HG02885 (cell line): ENCODE data around the gene KCNH4.
"Not testable (repeated sequence)": the region's sequence is repeated elsewhere in the genome, so short reads cannot be mapped to it uniquely, and the experiment has no call there.

Source experiments
- ATAC-seq: cut with Tn5 transposase; IDR thresholded peaks from one replicate; pipeline ENCODE4 v1.9.1; 2021; ENCODE audit warnings: mild to moderate bottlenecking; ENCODE audit not compliant: unreplicated experiment, poor library complexity

Gene KCNH4

DNA sequence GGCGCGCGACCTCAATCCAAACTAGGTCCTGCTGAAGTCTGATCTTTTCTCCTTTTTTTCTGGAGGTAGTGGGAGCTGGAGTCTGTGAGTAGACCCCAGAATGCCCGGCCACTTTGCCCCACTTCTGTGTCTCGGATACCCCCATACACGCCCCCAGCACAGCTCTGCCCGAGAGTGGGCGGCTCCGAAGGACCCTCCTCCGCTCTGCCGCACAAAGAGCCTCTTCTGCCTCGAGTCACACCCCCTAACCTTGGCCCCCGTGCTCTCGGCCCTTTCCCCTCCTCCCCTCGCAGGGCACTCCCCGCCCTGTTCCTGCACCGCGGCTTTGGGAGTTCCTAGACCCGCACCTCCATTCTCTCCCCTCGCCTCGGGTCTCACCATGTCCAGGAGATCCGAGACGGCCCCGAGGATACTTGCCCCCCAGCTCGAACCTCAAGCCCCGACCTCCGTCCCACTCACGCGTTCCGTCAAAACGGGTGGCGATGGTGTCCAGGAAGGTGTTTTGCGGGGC lies 476 bp downstream of the KCNH4 start:
- ATAC-seq = no peak

DNA sequence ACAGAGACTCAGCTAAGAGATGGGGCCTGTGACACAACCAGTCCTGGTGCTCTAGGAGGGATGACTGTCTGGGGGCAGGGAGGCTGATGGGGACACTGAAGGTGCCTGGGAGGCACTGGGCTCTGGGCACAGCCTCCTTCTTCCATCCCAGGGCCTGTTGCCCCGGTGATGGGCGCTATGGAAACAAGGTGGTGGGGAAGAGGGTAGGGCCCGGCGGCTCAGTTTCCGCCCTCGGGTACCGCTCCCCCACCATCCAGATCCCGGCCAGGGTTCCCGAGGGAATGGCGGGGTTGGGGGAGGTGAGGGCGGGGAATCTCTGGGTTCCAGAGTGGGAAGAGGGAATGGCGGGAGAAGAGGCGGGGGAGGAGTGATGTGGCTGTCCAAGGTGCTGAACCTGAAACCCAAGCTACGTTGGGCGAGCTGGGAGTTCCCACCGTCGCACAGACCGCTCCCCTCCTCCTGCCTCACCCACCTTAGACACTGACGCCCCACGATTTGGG lies 981 bp downstream of the KCNH4 start:
- ATAC-seq = no peak

DNA sequence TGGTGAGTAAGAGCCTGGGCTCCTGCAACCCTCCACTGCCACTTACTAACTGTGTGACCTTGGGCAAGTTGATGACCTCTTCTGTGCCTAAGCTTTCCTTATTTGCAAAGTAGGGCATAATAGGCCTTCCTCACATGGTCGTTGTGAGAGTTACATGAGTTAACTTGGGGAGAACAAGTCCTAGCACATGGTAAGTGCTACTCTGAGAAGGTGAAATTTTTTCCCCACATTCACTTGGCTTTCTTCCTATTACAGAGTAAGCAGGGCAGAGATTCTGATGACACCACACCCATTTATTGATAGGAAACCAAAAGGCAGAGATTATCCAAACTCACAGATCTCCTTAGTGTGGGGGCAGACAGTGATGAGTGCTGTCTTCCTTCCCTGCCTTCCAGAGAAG lies 1.6 kb downstream of the KCNH4 start:
- no peak for ATAC-seq

DNA sequence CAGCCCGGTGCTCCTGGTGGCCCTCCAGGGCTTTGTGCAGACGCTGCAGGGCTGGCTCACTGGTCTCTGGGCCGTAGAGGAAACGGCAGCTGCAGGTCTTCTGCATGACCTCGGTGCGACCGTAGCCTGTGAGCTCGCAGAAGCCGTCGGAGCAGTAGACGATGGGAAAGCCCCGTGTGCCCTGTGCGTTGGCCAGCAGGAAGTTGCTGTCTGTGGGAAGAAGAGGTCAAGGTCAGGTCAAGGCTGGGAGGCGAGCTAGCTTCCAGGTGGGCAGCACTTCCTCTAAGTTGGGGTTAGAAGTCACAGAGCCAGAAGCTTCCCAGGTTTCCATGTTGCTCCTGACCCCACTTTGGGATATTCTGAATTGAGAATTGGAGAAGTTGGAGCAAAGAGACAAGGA lies 2.1 kb downstream of the KCNH4 start:
- no peak for ATAC-seq

DNA sequence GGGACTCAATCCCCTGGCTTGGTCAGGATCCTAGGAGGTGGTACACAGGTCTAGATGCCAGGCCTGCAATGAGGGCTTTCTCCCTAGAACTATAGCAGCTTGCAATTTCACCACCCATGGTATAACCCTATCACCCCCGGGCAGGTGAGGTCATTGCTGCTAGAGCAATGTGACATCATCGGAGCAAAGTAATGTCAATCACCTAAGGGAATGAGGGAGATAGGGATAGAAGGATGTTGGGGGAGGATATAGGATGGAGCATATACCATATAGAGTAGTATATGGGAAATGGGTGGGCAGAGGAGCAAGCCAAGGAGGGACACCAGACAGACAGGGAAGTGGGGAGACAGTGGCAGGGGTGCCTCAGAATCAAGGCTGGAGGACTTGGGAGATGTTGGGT lies 3.3 kb downstream of the KCNH4 start:
- no peak for ATAC-seq

DNA sequence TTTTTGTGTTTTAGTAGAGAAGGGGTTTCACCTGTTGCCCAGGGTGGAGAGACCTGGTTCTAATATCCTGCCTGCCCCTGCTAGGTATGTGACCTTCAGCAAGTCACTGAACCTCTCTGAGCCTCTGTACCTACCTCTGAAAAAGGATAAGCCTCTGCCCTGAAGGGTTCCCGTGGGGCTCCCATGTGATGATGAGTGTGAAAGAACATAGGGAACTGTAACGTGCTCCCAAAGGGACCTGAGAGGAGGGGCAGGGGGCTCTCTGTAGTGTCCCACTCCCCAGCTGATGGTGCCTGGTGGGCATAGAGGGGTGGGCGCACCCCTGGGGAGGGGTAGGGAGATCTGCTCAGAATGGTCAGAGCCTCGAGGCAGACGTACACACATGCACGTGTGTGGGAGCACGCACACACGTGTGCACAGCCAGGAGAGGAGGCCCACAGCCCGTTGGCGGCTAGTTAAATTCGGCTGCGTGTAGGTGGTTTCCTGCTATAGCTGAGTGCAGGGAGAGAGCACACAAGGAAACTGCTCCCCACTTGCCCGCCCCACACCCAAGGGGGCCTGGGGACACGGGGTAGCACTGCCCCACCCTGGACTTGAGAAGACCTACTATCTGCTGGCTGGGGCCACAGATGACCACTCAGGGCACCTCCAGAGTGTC lies 6.7 kb downstream of the KCNH4 start:
- ATAC-seq = no peak

DNA sequence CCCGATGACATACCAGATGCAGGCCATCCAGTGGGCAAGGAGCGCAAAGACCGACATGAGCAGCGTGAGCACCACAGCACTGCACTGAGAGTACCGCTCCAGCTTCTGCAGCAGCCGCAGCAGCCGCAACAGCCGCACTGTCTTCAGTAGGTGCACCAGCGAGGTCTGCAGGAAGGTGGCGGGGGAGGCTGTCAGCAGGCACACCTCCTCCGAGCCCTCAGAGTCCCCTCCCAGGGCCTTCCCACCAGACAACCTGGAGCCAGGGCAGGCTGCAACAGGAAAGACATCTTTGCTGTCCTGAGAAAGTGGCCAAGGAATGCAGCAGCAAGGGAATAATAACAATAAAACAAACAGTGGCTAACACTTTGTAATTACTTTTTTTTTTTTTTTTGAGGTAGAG lies 9.1 kb downstream of the KCNH4 start:
- no peak for ATAC-seq

DNA sequence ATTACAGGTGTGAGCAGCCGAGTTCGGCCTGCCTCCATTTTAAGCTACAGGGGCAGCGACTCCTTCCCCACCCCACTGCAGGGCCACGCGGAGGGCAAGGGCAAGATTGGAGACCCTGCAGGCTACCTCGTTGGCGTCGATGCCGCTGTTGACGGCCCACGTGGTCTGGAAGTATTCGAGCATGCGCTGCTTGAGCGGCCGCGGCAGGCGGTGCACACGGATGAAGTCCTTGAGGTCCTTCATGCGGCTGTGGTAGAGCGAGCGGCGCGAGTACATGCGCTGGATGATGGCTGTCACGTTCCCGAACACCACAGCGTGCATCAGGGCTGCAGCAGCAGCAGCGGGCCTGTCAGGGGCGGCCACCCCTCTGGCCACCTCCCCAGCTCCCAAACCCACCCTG lies 11.6 kb downstream of the KCNH4 start:
- no peak for ATAC-seq

DNA sequence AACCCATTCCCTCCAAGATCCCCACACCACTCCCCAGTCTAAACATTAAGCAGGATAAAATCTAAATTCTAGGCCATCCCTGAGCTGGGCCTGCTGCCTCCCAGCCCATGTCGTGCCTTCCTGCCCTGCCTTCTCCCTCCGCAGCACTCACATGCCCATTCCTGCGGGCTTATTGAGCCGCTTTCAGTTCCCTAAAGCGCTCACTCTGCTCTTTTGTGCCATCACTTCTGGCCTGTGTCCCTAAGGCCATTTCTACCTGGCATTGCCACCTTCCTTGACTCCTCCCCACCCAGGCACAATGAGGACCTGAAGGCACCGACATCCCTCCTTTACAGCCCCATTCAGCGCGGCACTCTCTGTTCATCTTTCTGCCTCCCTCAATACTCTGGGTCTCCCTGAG lies 13.1 kb downstream of the KCNH4 start:
- ATAC-seq = no peak

DNA sequence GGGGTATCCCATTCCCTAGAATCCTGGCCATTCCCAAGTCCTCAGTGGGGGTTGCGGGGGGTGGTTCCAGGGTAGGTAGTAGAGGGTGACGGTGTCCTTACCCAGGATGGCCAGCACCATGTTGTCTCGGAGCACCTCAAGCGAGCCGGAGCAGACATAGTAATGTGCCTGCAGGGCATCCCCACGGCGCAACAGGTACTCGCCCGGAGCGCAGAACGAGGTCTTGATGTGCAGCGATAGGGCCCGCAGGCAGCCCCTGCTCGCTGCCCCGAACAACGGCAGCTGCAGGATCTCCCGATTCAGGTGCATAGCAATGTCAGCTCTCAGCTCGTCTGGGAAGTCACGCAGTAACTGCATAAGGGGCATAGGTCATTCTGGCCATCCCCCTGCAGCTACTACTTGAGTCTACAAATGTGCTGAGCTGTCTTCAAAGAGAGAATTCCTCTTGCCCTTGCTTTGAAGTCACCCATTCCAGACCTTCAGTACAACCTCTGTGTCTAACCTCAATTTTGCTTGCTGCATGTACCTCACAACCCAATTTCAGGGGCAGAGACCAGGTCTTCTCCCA lies 14.7 kb downstream of the KCNH4 start:
- ATAC-seq = no peak

DNA sequence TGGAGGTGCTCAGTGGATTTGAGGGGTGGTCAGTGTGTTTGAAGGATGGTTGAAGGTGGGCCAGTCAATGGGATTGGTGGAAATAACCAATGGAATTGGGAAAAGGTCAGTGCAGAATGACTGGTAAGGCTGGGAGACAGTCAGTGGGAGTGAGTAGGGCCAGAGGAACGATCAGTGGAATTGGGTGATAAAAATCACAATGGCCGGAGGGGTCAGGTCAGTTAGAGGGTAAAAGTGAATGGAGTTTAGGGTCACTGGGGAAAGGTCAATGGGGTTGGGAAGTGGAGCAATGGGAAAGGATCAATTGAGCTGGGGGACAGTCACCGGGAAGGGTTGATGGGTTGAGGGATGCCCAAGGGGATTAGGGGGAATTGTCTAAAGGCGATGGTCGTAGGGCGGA lies 15.2 kb downstream of the KCNH4 start:
- no peak for ATAC-seq

DNA sequence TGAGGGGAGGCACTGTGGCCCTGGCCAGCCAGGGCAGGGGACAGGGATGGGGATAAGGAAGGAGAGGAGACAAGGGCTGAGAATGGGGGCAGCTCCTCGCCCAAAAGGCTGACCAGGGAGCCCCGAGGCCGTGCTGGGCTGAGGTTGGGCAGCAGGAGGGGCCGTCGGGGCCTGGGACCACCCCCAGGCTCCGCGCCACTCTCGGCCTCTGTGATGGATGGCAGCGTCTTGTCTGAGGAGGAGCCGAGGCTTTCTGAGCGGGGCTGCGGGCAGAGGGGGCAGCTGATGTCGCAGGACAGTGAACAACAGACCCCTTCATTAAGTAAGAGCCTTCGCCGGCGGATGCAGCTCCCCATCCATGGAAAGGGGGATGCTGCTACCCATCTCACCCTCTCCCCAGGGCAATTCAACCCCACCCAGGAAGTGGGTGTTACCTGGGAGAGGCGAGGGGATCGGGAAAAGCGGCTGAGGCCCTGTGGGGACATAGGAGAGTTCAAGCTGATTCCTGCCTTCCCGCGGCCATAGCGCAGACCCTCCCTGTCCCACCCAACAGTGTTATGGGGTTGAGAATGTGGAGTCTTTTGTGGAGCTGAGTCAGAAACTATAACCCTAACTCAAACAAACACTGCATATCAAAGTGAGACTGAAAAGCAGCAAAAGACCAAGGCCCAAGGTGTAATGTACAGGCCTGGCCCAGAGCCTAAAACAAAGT lies 17.1 kb downstream of the KCNH4 start:
- no peak for ATAC-seq

DNA sequence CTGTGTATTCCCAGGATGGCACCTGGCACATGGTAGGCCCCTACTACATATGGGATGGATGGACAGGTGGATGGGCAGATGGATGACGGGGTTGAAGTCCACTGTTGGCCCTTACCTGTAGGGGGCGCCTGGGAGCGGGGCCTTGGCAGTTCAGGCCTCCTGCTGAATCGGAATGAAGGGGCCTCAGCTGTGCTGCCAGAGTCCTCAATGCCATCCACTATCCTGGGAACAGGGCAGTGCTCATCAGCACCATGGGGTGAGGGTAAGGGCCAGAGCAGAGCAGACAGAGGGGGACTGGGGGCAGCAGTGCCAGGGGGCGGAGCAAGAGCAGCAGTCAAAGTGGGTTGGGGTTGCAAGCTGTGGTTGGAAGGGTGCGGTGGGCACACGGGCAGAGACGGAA lies 17.8 kb downstream of the KCNH4 start:
- ATAC-seq = no peak

DNA sequence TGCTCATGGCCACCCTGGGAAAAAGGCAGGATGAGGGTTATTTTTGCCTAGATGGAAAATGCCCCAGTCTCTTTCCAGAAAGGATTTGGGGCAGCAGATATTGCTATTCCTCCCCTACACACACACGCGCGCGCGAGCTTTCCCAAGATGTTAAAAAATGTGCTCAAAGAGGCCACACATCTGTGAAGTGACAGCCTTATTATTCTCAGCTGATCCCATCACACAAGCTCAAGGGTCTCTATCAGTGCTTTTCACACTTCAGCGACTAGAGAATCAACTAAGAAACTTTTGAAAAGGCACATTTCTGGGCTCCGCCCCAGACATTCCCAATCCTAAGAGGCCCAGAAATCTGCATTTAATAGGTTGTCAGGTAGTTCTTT lies 20.4 kb downstream of the KCNH4 start:
- no peak for ATAC-seq

DNA sequence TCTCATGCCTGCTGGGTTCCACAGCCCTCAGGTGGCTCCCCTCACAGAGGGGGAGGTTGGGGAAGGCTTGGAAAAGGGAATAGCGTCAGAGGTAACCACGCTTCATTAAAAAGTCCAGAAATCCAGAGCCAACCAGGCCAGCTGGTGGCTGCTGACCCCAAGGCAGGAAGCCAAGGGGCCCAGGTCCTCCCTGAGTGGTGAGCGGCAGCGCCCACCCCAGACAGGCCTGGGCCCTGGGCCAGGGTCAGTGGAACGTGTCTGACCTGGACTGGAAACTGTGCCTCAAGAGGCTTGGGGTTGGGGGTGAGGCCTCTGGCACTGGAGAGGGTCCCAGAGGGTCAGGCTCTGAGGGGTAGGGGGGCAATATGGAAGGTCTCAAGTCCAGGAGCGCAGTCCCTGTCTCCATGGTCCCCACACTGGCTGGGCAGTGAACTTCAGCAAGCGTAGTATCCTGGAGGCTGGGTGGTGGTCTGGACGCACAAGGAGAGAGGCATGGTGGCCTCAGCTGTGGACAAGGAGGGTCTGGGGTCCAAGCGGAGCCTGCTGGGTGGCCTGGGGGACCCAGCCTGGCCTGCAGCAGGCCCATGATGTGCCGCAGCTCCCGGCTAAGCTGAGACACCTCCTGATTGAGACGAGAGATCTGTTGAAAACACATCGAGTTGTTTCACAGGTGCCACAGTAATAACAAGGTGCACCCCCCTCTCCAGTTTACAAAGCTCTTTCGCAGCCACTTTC lies 21.0 kb downstream of the KCNH4 start:
- ATAC-seq = no peak

DNA sequence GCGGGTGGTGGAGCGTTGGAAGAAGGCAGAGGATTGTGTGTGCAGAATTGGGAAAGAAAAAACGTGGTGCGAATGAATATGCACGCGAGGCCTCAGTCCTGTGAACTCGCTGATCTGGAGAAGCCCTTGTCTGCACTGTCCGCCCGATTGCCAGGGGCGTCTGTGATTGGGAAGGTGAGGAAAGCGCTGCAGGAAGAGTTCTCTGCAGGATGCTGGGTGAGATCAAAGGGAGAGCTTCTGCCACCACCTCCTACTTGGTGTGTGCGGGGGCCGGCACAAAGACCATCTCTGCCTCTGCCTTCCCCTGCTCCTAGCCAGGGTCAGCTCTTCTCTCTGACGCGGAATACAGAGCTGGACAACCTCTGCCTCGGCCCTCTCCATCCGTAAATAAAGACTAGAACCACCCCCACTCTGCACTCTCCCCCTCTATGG lies 25.3 kb downstream of the KCNH4 start:
- no peak for ATAC-seq

DNA sequence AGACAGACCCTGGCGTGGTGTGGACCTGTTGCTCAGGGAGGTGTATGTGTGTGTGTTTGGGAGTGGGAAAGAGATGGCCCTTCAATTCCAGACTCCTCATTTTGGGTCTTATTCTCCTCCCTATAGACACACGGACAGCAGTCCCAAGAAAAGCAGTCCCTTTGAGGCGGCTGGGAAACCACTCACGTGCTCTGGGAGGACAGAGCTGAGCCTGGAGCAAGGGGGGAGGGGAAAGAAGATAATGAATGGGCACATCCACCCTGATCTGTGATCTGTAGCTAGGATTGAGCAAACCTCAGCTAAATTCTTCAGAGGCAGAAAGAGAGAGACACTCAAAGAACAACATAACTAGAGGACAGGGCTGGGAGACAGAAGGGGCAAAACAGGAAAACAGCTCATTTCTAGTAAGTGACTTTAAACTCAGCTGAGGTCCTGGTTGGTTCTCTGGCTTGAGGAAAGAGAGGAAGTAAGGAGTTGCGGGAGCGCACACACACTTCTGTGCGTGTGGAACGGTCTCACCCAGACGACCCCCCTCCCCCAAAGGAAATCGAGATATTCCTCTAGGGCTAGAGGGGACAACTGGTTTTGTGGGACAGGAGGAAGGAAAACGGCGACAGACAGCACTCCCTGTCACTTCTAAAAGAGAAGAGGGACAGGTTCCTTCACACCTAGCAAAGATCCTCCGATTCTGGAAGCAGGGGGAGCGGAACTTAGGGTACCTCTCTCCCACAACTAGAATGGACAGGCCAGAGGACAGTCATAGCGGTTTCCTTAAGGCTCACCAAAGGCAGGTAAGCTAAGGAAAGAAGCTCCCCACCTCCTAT lies 26.8 kb downstream of the KCNH4 start:
- no peak for ATAC-seq

DNA sequence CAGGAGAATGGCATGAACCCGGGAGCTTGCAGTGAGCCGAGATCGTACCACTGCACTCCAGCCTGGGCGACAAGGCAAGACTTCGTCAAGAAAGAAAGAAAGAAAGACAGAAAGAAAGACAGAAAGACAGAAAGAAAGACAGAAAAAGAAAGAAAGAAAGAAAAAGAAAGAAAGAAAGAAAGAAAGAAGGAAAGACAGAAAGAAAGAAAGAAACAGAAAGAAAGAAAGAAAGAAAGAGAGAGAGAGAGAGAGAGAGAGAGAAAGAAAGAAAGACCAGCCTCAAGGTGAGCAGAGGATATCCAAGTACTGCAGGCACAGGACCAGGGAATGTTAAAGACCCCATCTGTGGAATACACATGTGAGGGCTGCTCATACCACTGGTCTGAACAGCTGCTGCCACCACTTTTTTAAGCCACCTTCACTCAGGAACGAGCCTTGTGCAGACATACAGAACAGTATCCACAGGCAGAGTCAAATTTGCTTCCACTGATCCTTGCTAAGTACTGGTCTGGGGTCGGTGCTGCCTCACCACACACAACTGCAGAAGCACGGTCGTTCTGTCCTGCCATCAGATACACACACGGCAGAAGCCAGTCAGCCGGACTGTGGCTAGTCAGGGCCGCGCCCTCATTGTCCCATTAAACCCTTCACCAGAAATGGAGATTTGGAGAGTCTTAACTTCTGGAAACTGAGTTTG lies 33.9 kb downstream of the KCNH4 start:
- no peak for ATAC-seq

DNA sequence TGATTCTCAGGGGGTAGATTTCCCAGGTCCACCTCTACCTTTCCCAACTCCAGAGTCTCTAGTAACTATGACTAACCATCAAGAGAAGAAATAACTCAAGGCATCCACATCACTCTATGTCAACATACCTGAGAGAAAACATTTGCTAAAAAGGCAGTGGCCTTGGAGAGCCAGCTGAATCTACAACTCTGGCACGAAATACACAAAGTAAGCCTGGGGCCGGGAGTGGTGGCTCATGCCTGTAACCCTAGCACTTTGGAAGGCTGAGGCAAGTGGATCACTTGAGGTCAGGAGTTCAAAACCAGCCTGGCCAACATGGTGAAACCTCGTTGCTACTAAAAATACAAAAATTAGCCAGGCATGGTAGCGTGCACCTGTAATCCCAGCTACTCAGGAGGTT lies 37.8 kb downstream of the KCNH4 start:
- not testable (repeated sequence) for ATAC-seq
